Peyer's patch (tissue), 4 donors: Measurements from ENCODE around the gene ZNF19. TPM values are rescaled to one million over a fixed set of nuclear protein-coding genes. Genes with fewer than 3 reads are reported as not detected.

Source experiments
- DNase-seq, 3 donors: peaks; one replicate each; pipeline ENCODE4 v3.0.0-alpha.2; 2017 to 2019
- H3K27ac ChIP-seq, 4 donors: fragments of 200-600 bp; sonication (generic); one replicate each; pipeline ENCODE4 v1.5.1; 2016 to 2019
- H3K27me3 ChIP-seq, 2 donors: fragments of 200-600 bp; sonication (generic); one replicate each; pipeline ENCODE4 v1.5.1; 2019
- H3K36me3 ChIP-seq, 3 donors: fragments of 200-600 bp; sonication (generic); one replicate each; pipeline ENCODE4 v1.5.1; 2016 to 2019
- H3K4me1 ChIP-seq, 4 donors: fragments of 200-600 bp; sonication (generic); one replicate each; pipeline ENCODE4 v1.5.1; 2016 to 2019
- H3K4me3 ChIP-seq, 4 donors: fragments of 200-600 bp; sonication (generic); 1 replicate in 3 of 4; 2 replicates in 1 of 4; pipeline ENCODE4 v1.5.1; 2016 to 2019; ENCODE audit warnings: mild to moderate bottlenecking in 1 of 4
- H3K9me3 ChIP-seq, 4 donors: fragments of 200-600 bp; sonication (generic); one replicate each; pipeline ENCODE4 v1.5.1; 2016 to 2019; ENCODE audit warnings: mild to moderate bottlenecking in 1 of 4
- POLR2A ChIP-seq, 2 donors: fragments of 450-650 bp; IDR thresholded peaks; one replicate each; pipeline ENCODE4 v1.5.1; 2017; ENCODE audit warnings: antibody characterized with exemption in 2 of 2, mild to moderate bottlenecking in 2 of 2, moderate library complexity in 2 of 2
- total RNA-seq, 4 donors: library from RNA; depleted of rRNA; stranded (reverse); fragments of >200 nt; gene quantifications; one replicate each; pipeline ENCODE4 v1.1.0, GENCODE V29; 2016
- TF ChIP-seq, protein P1 (sequence below), 6 experiments: fragments of 450-650 bp in 4 of 6; fragments of 200-600 bp in 2 of 6; sonication (generic) in 1 of 6; IDR thresholded peaks; one replicate each; pipeline ENCODE4 v1.5.1; 2017 to 2019; ENCODE audit warnings: antibody characterized with exemption in 6 of 6, mild to moderate bottlenecking in 3 of 6, moderate library complexity in 1 of 6

The ZNF19 gene
- total RNA-seq, 4 donors from 2014 or later = 4.4 to 14.9 (median 10.1) TPM

DNA sequence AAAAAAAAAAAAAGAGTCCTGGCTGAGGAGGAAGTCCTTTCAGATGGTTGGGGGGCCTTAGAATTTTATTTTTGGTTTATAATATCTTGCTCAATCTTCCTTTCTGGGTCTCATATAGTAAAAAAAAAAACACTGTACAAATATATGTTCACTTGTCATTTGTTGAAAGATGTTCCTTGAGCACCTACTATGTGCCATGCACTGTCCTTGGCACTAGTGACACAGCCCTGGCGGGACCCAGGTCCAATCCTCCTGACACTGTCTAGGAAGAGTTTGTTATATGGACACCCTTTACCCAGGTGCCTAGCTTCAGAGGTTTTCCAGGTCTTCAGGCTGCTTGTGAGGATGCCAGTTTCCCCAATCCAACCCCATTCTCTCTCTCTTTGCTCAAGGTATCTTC lies 39.1 kb upstream of the ZNF19 start:
- no peak for DNase-seq
- Histone ChIP-seq H3K9me3 (no peaks in the 10 kb centered on the region), H3K36me3 (no peaks in the 10 kb centered on the region), H3K4me1 (no peaks in the 10 kb centered on the region), H3K27ac (no peak overlapping the region), H3K4me3 (no peak overlapping the region), H3K27me3 (no peaks in the 10 kb centered on the region)
- TF ChIP-seq, protein P1, sequence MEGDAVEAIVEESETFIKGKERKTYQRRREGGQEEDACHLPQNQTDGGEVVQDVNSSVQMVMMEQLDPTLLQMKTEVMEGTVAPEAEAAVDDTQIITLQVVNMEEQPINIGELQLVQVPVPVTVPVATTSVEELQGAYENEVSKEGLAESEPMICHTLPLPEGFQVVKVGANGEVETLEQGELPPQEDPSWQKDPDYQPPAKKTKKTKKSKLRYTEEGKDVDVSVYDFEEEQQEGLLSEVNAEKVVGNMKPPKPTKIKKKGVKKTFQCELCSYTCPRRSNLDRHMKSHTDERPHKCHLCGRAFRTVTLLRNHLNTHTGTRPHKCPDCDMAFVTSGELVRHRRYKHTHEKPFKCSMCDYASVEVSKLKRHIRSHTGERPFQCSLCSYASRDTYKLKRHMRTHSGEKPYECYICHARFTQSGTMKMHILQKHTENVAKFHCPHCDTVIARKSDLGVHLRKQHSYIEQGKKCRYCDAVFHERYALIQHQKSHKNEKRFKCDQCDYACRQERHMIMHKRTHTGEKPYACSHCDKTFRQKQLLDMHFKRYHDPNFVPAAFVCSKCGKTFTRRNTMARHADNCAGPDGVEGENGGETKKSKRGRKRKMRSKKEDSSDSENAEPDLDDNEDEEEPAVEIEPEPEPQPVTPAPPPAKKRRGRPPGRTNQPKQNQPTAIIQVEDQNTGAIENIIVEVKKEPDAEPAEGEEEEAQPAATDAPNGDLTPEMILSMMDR (IDR thresholded peaks at IDR 0.05) = no peak
- TF ChIP-seq POLR2A (IDR thresholded peaks at IDR 0.05) = no peak

DNA sequence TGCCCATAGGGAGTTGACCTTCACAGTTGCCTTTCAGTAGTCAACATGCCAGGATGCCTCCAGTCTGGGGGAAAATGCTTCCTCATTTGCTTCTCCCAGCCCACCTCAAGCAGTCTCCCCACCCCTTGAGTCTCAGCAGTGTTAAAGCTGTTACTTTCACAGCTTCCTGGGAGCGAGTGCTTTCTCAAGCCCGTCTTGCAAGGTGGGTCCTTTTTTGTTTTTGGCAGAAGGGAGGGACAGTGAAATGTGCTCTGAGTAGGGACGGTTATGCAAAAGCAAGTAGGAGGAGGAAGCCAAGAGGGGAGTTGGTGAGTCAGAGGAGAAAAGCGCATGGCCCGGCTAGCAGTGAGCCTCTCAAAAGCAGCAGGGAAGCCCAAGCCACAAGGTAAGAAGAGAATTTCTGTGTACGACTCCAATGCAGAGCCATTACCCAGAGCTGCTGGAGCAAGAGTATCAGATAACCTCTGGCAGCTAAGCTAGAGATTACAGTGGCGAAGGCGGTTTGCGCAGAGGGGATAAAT lies 37.0 kb upstream of the ZNF19 start, which contains the start of gene CHST4:
CHST4 (plus strand) TSS at position 316 of the 521 bp plus-strand sequence. CDS start 10,252 bp downstream, outside the sequence.
- Histone ChIP-seq H3K27ac (no peak within 1 kb of the TSS), H3K4me1 (no peaks in the 10 kb centered on the region), H3K4me3 (no peak within 1 kb of the TSS), H3K27me3 (no peaks in the 10 kb centered on the region), H3K36me3 (no peaks in the 10 kb centered on the region), H3K9me3 (no peaks in the 10 kb centered on the region)
- DNase-seq = no peak
- TF ChIP-seq, protein P1 (IDR thresholded peaks at IDR 0.05) = no peak
- TF ChIP-seq POLR2A (IDR thresholded peaks at IDR 0.05) = no peak

DNA sequence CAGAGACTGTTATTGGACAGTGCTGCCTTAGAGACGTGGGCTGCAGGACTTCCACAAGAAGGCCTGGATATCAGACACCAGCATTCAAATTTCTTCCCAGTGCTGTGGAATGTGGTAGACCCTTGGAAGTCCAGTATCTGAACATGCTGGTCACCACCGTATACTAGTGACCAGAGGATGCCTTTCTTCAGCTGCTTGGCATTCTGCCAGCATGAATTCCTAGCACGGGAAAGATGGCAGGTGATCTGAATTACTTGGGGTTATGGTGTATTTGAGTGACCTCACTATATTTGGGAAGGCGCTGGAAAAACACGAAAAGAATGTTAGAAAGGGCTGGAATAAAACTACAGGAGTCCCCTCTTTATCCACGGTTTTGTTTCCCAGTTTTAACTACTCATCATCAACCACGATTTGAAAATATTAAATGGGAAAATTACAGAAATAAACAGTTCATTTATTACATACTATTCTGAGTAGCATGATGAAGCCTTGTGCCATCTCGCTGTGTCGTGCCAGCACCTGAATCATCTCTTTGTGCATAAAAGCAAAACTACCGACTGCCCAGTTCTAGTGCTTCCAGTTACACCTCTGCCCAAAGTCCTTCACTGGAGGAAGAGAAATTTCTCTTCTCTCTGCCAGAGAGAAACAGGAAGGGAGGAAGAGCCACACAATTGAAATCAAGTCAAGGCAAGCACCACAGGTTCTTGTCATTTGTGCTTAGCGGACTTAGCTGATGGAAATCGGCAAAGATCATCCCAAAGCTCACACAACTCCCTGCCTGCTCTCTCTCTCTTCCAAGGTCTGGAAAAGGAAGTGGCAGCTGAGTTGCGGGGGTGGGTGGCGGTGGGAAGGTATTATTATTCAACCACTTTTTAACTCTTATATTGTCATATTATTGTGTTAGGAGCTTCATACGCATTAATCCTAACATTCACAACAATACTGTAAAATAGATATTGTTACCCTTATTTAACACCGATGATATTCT lies 35.7 kb upstream of the ZNF19 start:
- no peaks in the 10 kb centered on the region for H3K36me3 ChIP-seq
- no peak for TF ChIP-seq POLR2A (IDR thresholded peaks at IDR 0.05)
- TF ChIP-seq, protein P1 (IDR thresholded peaks at IDR 0.05) = no peak
- H3K27me3 ChIP-seq = no peaks in the 10 kb centered on the region
- no peak overlapping the region for H3K4me3 ChIP-seq
- H3K9me3 ChIP-seq = no peaks in the 10 kb centered on the region
- DNase-seq = no peak
- no peaks in the 10 kb centered on the region for H3K4me1 ChIP-seq
- no peak overlapping the region for H3K27ac ChIP-seq

DNA sequence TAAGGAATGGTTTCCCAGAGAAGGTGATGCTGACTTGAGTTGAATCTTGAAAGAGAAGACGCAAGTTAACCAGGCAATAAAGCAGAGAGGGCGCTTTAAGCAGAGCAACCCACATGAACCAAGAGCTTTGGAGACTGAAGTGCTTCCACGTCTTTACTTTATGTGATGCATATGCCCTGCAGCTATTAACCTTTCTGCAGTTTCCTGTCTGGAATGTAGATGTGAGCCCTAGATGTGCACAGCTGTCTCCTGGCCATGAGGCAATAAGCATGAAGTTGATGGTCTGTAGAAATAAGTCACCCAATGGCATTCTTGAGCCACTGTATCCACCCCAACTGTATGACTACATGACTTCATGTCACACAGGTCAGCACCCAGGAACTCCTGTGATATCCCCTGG lies 31.4 kb upstream of the ZNF19 start:
- Histone ChIP-seq H3K9me3 (no peaks in the 10 kb centered on the region), H3K36me3 (no peaks in the 10 kb centered on the region), H3K4me1 (no peaks in the 10 kb centered on the region), H3K27me3 (no peaks in the 10 kb centered on the region), H3K4me3 (no peak overlapping the region), H3K27ac (no peak overlapping the region)
- DNase-seq = no peak
- TF ChIP-seq, protein P1 (IDR thresholded peaks at IDR 0.05) = no peak
- no peak for TF ChIP-seq POLR2A (IDR thresholded peaks at IDR 0.05)

DNA sequence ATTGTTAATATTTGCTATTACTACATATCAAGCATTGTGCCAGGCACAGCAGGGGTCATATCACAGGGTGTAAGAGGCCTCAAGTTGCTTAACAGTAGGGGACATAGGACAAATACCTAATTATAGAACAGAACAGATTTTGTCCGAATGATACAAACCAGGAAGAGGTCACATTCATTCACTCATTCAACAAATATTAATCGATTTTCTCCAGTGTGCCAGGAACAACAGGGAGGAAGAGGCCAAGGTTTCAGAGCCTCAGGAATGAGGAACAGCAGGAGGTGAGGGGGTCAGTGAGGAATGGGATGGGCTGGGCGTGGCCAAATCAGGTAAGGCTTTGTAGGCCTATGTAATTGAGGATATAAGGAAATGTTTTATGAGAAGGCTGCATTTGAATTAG lies 25.9 kb upstream of the ZNF19 start:
- no peaks in the 10 kb centered on the region for H3K27me3 ChIP-seq
- H3K9me3 ChIP-seq = no peaks in the 10 kb centered on the region
- H3K36me3 ChIP-seq = no peaks in the 10 kb centered on the region
- DNase-seq = no peak
- TF ChIP-seq, protein P1 (IDR thresholded peaks at IDR 0.05) = no peak
- no peak for TF ChIP-seq POLR2A (IDR thresholded peaks at IDR 0.05)
- no peak overlapping the region for H3K27ac ChIP-seq
- no peak overlapping the region for H3K4me3 ChIP-seq
- no peaks in the 10 kb centered on the region for H3K4me1 ChIP-seq
